SK-MEL-5 (cell line): ENCODE data around the gene TARDBP. TPM values are rescaled to one million over a fixed set of nuclear protein-coding genes. Genes with fewer than 3 reads are reported as not detected.
A peak's percentile ranks its signal among the peaks of the same experiment; 100 is the strongest.

Experiments used
- DNase-seq: peaks from one replicate; pipeline ENCODE4 v3.0.0-alpha.2; 2016; ENCODE audit warnings: low read depth, low spot score
- in situ Hi-C: cut with HindIII; loops from 2 replicates; pipeline ENCODE4 v1.10.0; 2016; ENCODE audit warnings: low sequenced_read_pairs, high pct_unique_total_duplicates, low pct_unique_long_range_greater_than_20kb
- polyA plus RNA-seq, 2 experiments: library from polyadenylated mRNA; depleted of rRNA; stranded (reverse); fragments of >200 nt; gene quantifications; 2 replicates each; pipeline ENCODE4 v1.2.3, GENCODE V29; 2015
- total RNA-seq: library from RNA; depleted of rRNA; stranded (reverse); fragments of >200 nt; shearing (Covaris generic); gene quantifications from 2 replicates; pipeline ENCODE4 v1.2.3, GENCODE V29; 2014; rRNA removed

Gene TARDBP
- 27.5 and 41.2 TPM in 2 replicates for total RNA-seq
- 102 and 148 TPM in 2 replicates for polyA plus RNA-seq (2015; cell fraction: cytosol; rRNA removed)
- 297 and 353 TPM in 2 replicates for polyA plus RNA-seq (2015; cell fraction: nucleus; rRNA removed)

DNA sequence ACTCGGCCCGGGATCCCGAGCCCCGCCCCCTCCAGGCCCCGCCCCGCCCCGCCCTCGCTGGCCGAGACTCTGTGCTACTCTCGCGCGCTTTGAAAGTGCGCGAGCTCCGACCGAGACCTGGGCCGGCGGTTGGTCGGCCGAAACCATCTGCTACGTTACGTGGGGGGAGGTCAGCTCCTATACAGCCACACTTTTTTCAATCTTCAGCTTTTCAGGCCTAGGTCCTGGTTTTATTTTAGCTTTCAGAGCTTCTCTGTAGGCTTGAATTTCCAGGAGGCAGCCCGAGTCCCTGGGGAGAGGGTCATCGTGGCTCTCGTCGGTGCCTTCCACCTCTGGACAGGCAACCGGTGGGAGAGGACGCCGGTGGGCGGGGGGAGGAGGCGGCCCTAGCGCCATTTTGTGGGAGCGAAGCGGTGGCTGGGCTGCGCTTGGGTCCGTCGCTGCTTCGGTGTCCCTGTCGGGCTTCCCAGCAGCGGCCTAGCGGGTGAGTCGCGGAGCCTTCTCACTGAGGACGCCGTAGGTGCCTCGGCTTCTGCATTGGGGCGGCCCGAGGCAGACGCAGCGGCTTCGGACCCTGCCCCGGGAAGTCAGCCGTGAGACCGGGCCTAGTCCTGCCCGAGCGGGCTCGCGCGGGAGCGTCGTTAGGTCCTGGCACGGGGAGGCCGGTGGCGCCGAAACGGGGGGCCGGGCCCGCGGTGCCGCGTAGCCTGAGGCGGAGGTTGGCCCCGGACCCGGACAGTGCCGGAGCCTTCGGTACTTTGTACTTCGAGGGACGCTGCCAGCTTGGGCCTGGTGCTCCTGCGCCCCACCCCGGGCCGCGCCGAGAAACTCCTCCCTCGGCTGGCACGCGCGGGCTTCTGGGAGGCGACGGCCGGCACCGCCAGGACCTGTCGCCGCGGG, at the start of gene TARDBP:
TSS of gene TARDBP (plus strand) at position 395 of the 900 bp plus-strand sequence. CDS start 1,074 bp downstream, outside the sequence.
- in situ Hi-C loops: no loop called here

DNA sequence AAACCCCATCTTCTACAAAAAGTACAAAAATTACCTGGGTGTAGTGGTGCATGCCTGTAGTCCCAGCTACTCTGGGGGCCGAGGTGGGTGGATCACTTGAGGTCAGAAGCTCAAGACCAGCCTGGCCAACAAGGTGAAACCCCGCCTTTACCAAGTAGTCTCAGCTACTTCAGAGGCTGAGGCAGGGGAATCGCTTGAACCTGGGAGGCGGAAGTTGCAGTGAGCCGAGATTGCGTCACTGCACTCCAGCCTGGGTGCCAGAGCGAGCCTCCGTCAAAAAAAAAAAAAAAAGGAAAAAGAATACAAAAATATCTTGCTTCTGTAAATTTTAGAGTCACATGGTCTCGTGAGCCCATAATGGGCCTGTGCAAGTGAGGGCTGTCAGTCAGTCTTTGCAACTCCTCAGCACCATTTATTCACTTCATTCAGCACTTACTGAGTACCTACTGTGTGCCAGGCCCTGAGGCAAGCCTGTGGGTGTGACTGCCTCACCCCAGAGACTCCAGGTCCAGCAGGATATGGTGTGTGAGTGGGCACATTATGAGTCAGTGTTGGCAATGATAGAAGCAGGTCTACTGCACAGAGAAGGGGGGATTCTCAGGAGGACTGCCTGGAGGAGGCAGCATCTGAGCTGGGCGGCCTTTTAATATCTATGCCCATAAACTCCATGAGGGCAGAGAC, 46.8 kb upstream of the TARDBP start:
- in situ Hi-C loops: no loop called here

More for the DNA sequence above, at the start of gene TARDBP:
- peak; percentile 85 for DNase-seq

DNA sequence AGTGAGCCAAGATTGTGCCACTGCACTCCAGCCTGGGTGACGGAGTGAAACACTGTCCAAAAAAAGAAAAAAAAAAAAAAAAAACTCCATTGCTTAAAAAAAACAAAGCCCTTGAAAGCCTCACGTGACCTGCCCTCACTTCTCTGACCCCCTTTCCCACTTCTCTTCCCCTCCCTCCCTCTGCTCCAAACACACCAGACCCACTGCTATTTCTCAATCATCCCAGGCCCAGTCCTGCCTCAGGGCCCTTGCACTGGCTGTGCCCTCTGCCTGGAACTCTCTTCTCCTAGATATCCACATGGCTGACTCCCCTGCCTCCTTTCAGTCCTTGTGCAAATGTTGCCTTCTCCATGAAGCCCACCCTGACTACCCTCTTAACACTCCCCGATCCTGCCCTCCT, 45.4 kb upstream of the TARDBP start:
- no peak for DNase-seq
- in situ Hi-C loops: no loop called here

More for the DNA sequence above, 46.8 kb upstream of the TARDBP start:
- no peak for DNase-seq

DNA sequence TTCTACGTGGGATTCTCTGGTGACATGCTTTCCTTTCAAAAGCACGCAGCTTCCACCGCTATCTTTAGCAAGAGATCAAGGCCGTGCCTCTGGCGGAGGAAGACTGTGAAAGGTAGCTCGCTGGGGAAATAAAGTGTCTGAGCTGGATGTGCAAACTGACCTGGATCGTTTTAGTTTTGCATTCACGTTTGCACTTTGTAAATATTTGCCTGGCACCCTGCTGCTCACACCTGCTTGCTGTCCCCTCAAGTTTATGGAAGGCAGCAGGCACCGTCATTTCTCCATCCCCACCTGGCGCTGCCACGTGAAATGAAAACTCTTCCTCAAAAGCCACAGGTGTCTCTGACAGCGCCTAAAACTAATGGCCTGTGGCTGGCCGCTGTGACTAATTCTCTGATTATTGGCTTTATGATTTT, 44.0 kb upstream of the TARDBP start:
- in situ Hi-C loops: no loop called here
- no peak for DNase-seq

DNA sequence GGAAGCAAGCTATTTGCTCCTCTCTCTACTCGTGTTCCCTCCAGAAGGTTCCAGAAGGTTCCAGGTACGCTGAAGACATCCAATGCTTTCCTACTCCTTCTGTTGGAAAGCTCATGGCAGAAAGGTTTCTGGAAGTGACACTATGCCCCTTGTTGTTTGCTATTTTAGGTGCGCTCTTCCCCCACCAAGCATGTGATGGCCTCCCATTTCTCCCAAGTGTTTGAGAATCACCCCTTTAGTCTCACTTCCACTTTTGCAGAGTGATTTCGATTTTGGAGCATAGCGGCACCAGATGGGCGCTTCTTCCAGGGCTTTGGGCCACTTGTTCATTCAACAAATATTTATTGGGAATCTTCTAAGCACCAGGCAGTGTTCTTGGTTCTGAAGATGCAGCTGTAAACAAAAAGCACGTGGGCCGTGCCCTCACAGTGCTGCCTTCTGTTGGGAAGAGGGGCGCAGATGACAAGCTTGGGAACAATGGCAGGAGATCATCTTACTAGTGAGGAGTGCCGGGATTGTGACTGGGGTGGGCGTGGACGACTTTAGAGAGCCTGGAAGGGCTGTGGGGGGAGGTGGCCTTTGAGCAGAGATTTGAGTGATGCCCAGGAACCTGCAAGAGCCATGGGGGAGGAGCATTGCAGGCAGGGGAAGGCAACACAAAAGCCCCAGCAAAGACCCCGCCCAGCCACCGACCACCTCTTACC, 43.0 kb upstream of the TARDBP start:
- in situ Hi-C loops: no loop called here
- DNase-seq: no peak

DNA sequence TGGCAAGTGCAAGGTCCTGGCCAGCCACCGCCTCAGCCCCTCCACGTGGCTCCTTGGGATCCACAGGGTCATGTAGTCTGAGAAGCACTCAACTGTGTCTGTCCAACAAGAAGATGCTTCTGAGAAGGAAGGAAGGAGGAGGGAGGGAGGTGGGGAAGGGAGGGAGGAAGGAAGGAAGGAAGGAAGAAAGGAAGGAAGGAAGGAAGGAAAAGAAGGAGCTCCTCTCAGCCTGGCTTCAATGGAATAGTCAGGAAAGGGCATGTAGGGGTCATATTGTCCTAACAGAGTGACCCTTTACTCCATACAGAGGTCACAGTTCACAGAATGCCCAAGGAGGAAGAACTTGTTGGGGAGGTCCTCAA, 42.5 kb upstream of the TARDBP start:
- in situ Hi-C loops: no loop called here
- DNase-seq: no peak

DNA sequence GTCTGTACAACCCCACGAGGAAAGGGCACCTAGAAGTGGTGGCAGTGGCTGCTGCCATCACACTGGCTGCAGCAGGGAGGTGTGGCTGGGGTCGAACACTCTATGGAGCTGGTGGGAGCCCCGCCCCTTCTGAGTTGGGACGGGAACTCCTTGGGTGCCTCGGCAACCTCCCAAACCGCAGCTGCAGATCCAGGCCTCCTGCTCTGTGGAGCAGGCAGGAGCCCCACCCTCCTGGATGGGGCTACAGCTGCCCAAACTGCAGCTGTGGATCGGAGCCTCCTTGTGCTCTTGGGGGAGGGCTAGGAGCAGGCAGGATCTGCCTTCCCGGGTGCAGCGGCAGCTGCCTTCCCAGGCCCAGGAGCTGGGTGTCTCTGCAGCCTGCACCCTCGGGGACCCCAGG, 38.9 kb upstream of the TARDBP start:
- in situ Hi-C loops: no loop called here
- DNase-seq: no peak

DNA sequence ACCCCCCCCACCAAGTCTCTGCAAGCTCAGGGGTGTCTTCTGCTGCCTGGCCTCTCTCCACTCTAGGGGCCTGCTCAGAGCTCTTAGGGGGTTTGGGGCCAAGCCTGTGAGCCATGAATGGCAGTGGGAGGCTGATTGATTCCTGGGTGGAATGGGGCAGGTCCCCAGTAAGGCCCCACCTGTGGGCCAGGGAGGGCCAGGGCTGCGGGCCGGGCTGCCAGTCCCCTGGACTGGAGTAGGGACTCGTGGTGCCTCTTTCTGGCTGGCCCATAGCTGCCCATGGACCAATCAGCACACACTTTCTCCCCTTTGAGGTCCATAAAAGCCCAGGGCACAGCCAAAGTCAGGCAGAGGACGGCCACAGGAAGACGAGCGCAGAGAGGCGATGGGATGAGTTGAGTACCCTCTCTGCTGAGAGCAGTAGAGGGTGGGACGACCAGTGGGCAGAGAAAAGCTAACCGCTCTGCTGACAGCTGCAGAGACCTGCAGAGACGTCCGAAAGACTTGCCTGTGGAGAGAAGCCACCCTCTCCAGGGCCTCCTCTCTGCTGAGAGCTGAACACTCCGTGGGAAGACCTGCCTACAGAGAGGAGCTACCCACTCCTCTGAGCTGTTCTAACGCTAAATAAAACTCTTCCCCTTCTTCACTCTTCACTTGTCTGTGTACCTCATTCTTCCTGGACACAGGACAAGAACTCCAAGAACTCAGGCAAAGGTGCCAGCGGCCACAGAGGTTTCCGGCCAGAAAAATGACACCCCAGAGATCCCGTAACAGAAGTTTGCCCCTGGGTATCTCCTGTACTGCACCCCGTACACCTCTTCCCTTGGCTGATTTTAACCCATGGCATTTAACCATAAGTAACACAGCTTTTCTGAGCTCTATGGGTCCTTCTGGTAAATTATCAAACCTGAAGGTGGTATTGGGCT, 38.2 kb upstream of the TARDBP start:
- no peak for DNase-seq
- in situ Hi-C loops: no loop called here

DNA sequence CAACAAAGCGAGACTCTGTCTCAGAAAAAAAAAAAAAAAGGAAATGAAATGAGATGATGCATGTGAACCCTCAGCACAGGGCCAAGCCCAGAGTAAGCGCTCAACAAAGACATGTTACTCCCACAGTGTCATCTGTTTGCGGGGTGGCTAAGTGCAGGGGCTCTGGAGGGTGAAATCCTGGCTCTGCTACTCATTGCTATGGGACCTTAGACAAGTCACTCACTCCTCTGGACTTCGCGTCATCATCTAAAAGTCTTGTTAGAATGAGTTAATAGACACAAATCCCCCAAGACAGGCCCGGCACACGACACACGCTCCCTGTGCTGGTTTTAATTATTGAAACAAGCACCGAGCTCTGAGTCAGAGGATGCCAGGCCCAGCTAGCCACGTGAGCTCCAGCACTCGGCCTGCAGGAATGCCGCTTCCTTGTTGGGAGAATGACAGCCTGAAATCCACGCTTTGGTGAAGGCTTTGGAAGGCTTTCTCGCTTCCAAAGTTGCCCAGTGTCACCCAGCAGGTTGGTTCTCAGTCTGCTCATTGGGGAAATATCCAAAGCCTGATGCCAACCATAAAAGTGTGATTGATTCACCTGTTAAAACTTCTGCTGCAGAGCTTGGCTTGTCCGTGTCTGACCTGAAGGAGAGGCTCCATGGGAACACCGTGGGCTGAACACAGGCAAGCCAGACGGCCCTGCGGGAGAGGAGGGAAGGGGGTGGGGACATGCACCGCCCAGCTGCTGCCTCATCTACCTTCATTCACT, 36.7 kb upstream of the TARDBP start:
- in situ Hi-C loops: no loop called here
- peak; percentile 39 for DNase-seq

DNA sequence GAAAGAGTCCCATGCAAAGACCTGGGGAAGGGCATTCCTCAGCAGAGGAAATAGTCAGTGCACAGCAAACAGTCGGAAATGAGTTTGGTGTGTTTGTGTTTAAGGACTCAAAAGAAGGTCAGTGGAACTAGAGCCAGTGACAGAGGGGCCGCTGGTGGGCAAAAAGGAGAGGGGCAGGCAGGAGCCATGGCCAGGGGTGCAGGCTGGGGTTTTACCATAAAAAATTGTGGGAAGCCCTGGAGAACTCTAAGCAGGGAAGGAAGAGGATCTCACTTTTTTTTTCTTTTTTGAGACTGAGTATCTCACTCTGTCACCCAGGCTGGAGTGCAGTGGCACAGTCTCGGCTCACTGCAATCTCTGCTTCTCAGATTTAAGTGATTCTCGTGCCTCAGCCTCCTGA, 33.7 kb upstream of the TARDBP start:
- no peak for DNase-seq
- in situ Hi-C loops: no loop called here

DNA sequence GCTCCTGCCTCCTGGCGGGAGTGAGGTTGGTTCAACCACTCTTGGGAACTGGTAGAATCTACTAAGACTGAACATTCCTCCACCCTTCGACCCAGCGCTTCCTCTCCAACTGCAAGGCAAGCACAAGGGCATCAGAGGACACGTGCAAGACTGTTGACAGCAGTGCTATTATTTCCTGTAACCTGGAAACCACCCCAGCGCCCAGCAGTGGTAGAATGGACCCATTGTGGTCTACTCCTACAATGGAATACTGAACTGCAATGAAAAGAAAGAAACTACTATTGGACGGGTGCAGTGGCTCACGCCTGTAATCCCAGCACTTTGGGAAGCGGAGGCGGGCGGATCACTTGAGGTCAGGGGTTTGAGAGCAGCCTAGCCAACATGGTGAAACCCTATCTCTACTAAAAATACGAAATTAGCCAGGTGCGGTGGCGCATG, 33.0 kb upstream of the TARDBP start:
- in situ Hi-C loops: no loop called here
- peak; percentile 99 for DNase-seq

DNA sequence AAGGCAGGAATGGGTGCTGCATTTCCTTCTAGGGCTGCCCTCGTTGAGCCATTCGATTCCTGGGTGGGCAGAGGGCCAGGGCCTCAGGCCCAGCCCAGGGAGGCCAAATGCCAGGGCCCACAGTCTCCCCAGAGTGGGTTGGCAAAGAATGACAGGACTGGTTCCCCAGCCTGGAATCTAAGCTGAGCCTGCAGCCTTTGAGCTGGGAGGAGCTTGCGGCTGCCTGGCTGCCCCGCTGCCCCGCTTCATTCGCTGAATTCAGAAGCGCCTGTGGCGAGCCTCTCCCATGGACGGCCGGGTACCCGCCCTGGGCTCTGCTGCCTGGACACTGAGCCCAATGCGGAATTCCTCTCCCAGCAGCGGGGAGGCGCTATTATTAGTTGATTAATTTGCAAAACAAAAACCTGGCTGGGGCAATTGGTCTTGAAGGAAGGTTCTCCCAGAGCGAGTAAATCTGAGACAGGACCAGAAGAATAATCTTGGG, 32.3 kb upstream of the TARDBP start:
- DNase-seq: peak; percentile 89
- in situ Hi-C loops: no loop called here

DNA sequence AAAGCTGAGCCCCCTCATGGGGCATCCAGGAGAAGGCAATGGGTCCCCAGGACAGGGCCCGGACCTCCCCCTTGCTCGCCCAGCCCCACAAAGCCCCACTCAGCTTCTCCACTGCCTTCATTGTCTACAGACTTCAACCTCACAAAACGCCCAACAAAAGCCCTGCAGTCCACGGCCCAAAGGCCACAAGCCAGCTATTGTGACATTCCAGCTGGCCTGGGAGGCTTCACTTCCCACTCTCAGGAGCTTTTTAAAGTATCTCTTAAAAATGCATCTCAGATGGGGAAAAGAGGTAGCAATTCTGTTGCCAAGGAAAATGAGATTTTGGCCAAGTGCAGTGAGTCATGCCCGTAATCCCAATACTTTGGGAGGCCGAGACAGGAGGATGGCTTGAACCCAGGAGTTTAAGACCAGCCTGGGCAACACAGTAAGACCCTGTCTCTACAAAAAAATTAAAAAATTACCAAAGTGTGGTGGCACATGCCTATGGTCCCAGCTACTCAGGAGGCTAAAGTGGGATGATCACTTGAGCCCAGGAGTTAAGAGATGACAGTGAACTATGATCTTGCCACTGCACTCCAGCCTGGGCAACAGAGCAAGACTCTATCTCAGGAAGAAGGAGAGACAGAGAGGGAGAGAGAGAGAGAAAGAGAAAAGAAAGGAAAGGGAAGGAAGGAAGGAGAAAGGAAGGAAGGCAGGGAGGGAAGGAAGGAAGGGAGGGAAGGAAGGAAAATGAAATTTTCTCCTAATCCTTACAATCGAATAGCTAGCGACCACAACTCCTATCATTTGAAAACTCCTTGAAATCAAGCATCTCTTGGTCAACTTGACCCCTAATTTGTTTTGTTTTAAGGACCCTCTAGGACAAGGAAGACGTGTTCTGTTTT, 31.4 kb upstream of the TARDBP start:
- in situ Hi-C loops: no loop called here
- peak; percentile 57 for DNase-seq

DNA sequence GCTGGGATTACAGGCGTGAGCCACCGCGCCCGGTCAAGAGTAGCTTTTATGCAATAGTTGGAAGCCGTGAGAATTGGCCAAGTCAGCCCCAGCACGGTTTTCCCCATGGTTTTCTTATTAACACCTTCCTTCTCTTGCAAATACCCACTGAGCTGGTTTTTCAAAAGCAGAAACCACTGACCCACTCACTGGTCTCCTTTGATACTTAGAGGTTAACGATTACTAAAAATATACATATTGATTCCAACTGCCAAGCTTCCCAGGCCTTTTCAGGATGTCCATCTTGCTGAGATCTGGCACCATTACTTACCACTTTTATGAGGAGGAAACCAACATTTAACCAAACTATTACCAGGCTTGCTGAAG, 25.9 kb upstream of the TARDBP start:
- in situ Hi-C loops: no loop called here
- no peak for DNase-seq

DNA sequence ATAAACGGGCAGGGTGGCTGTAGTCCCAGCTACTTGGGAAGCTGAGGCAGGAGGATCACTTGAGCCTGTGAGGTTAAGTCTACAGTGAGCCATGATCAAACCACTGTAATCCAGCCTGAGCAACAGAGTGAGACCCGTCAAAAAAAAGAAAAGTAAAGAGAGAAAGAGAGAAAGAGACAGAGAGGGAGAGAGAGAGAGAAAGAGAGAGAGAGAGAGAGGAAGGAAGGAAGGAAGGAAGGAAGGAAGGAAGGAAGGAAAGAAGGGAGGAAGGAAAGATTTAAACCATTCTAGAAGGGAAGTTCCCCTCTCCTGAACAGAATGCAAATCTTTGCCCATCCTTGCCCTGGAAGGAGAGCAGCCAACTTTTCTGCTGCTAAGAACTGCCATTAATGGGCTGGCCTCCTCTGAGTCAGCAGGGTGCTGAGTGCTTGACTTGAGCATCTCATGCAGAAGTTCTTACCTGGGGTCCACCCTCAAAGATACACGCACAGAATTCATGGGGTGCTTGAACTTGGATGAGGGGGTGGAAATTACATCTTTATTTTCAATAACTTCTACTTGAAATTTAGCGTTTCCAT, 24.5 kb upstream of the TARDBP start:
- no peak for DNase-seq
- in situ Hi-C loops: no loop called here
